Measurements from ENCODE around the gene HNRNPLL. TPM values are rescaled to one million over a fixed set of nuclear protein-coding genes. Genes with fewer than 3 reads are reported as not detected.

Gene HNRNPLL
- total and polyA plus RNA-seq, 2 of the 13 experiments (the other 11 are each of a cell fraction or from before 2014, with no cell fraction given), result 49.4 to 103 TPM

- no peak for TF ChIP-seq ZNF569 (CRISPR knock-in tag; IDR thresholded peaks at IDR 0.05; ENCODE audit: borderline replicate concordance)
- no peak for TF ChIP-seq ZIK1 (CRISPR knock-in tag; IDR thresholded peaks at IDR 0.05; ENCODE audit: borderline replicate concordance, low read depth)
- TF ChIP-seq FOXO4 (CRISPR knock-in tag; conservative IDR thresholded peaks at IDR 0.05), result no peak
- no peak for TF ChIP-seq YY1 (IDR thresholded peaks at IDR 0.05; ENCODE audit: insufficient read depth, insufficient replicate concordance, low read depth, low read length)
- TF ChIP-seq ZNF678 (CRISPR knock-in tag; IDR thresholded peaks at IDR 0.05), result no peak
- TF ChIP-seq MAFK (conservative IDR thresholded peaks at IDR 0.05 in 1 of 2, IDR thresholded peaks at IDR 0.05 in 1 of 2; ENCODE audit: low read length in 2 of 2), result peak in 1 of 2 experiments; percentile 36; a peak in 3 of 4 replicates
- no peak for TF ChIP-seq ZBTB8A (CRISPR knock-in tag; IDR thresholded peaks at IDR 0.05; ENCODE audit: borderline replicate concordance, low read depth)
- TF ChIP-seq ZBTB33 (CRISPR knock-in tag; IDR thresholded peaks at IDR 0.05), result no peak
- no peak for TF ChIP-seq ZSCAN31 (CRISPR knock-in tag; IDR thresholded peaks at IDR 0.05; ENCODE audit: low read depth)
- no peak for TF ChIP-seq PLRG1 (conservative IDR thresholded peaks at IDR 0.05)
- peak; percentile 57; the same call in 1 of the 2 replicates for TF ChIP-seq ATF2 (CRISPR knock-in tag; IDR thresholded peaks at IDR 0.05)
- no peak for TF ChIP-seq DZIP1 (CRISPR knock-in tag; IDR thresholded peaks at IDR 0.05)
- no peak for TF ChIP-seq SKIL (CRISPR knock-in tag; IDR thresholded peaks at IDR 0.05; ENCODE audit: borderline replicate concordance)
- TF ChIP-seq GRHL1 (CRISPR knock-in tag; conservative IDR thresholded peaks at IDR 0.05), result no peak
- TF ChIP-seq ZNF891 (CRISPR knock-in tag; IDR thresholded peaks at IDR 0.05), result no peak
- TF ChIP-seq RBM22 (optimal IDR thresholded peaks at IDR 0.05; ENCODE audit: low read length), result no peak
- no peak for TF ChIP-seq ARNT (IDR thresholded peaks at IDR 0.05)
Measured at GRCh38 chr2:38599706-38600105, 3.0 kb downstream of the HNRNPLL start (continued).
